Caki2 (cell line): ENCODE results near the gene DLG3. TPM values are rescaled to one million over a fixed set of nuclear protein-coding genes. Genes with fewer than 3 reads are reported as not detected.

ENCODE experiments used
- DNase-seq: peaks from one replicate; pipeline ENCODE4 v3.0.0-alpha.2; 2015; ENCODE audit warnings: low read depth
- in situ Hi-C: cut with HindIII; loops from 2 replicates; pipeline ENCODE4 v1.10.0; 2016; ENCODE audit warnings: low sequenced_read_pairs, low pct_unique_long_range_greater_than_20kb, mixed read lengths
- total RNA-seq: library from RNA; depleted of rRNA; stranded (reverse); fragments of >200 nt; shearing (Covaris generic); gene quantifications from 2 replicates; pipeline ENCODE4 v1.2.3, GENCODE V29; 2014; ENCODE audit warnings: low replicate concordance

DLG3 gene
- total RNA-seq, 1 experiment from 2014 or later, result 25.6 TPM

- in situ Hi-C loops, result no loop called here
- no peak for DNase-seq
These were observed 9.6 kb upstream of the DLG3 start for GRCh38 chrX:70434914-70435586.

GRCh38 chrX:70436343-70436742, 8.3 kb upstream of the DLG3 start:
- no peak for DNase-seq
- in situ Hi-C loops, result no loop called here

- in situ Hi-C loops, result no loop called here
- DNase-seq, result no peak
These were observed 7.6 kb upstream of the DLG3 start for GRCh38 chrX:70437011-70437410.

- no peak for DNase-seq
- in situ Hi-C loops, result no loop called here
These were observed 6.5 kb upstream of the DLG3 start for GRCh38 chrX:70437921-70438665.

GRCh38 chrX:70439016-70439415, 5.6 kb upstream of the DLG3 start:
- DNase-seq, result no peak
- in situ Hi-C loops, result no loop called here

- DNase-seq, result no peak
- in situ Hi-C loops, result no loop called here
These were observed 2.4 kb upstream of the DLG3 start for GRCh38 chrX:70442224-70442623.

- in situ Hi-C loops, result no loop called here
- DNase-seq, result no peak
These were observed 466 bp downstream of the DLG3 start for GRCh38 chrX:70444946-70445656.

GRCh38 chrX:70445951-70446350, 1.3 kb downstream of the DLG3 start:
- in situ Hi-C loops, result no loop called here
- DNase-seq, result no peak

GRCh38 chrX:70446380-70447350, 2.0 kb downstream of the DLG3 start:
- no peak for DNase-seq

GRCh38 chrX:70449457-70449966, 4.9 kb downstream of the DLG3 start:
- in situ Hi-C loops, result no loop called here
- no peak for DNase-seq

More at GRCh38 chrX:70446380-70447350, 2.0 kb downstream of the DLG3 start:
- in situ Hi-C loops, result no loop called here

GRCh38 chrX:70452143-70452733, 7.6 kb downstream of the DLG3 start:
- peak; percentile 46 for DNase-seq
- in situ Hi-C loops, result no loop called here

- DNase-seq, result no peak
- in situ Hi-C loops, result no loop called here
These were observed 8.5 kb downstream of the DLG3 start for GRCh38 chrX:70453024-70453618.

- in situ Hi-C loops, result no loop called here
- DNase-seq, result peak; percentile 92
These were observed 10.1 kb downstream of the DLG3 start for GRCh38 chrX:70454441-70455365.

GRCh38 chrX:70455366-70456202, 10.9 kb downstream of the DLG3 start:
- in situ Hi-C loops, result no loop called here
- peak; percentile 31 for DNase-seq

GRCh38 chrX:70456256-70456655, 11.6 kb downstream of the DLG3 start:
- DNase-seq, result no peak
- in situ Hi-C loops, result no loop called here

- in situ Hi-C loops, result no loop called here
- DNase-seq, result no peak
These were observed 16.4 kb downstream of the DLG3 start for GRCh38 chrX:70461026-70461425.
